ENCODE data around the gene KLK15.
"Not testable (repeated sequence)": the region's sequence is repeated elsewhere in the genome, so short reads cannot be mapped to it uniquely, and the experiment has no call there.

The KLK15 gene

GRCh38 chr19:50796128-50796633 lies 37.2 kb downstream of the KLK15 start:
- no peak for DNase-seq (ENCODE audit: low read depth in 2 of 2)

- DNase-seq (ENCODE audit: low read depth in 2 of 2) = no peak
These were observed 37.7 kb downstream of the KLK15 start for GRCh38 chr19:50795664-50796073.

- DNase-seq (ENCODE audit: low read depth in 2 of 2) = no peak
These were observed 38.3 kb downstream of the KLK15 start for GRCh38 chr19:50794876-50795663.

DNA sequence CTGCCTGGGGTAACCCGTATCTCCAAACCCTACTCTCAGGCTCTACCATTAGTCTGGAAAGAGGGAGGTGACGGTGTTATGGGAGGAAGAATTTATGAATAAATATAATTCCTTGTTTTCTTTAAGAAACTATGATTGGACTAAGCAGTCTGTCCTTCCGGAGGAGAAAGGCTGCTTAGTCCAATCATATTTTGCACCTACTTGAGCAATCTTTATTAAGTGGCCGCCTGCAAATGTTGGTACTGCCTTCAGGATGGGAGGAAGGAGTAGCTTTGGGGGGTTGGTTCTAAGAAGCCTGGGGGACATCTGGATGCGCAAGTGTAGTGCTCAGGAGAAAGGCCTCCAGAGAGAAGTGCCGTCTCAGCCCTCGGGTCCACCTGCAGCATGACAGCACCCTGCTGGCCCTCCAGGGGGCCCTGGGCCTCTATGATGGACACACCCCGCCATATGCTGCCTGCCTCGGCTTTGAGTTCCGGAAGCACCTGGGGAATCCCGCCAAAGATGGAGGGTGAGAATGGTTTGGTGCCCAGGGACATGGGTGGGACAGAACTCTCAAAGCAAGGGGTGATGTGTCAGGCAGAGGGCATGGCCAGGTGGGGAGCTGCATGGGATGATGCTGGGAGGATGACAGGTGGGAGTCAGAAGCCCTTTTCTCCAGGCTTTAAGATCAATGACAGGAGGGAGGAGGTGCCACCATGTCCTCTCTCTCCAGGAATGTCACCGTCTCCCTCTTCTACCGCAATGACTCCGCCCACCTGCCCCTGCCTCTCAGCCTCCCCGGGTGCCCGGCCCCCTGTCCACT lies 39.1 kb downstream of the KLK15 start:
- no peak for DNase-seq (ENCODE audit: low read depth in 2 of 2)

DNA sequence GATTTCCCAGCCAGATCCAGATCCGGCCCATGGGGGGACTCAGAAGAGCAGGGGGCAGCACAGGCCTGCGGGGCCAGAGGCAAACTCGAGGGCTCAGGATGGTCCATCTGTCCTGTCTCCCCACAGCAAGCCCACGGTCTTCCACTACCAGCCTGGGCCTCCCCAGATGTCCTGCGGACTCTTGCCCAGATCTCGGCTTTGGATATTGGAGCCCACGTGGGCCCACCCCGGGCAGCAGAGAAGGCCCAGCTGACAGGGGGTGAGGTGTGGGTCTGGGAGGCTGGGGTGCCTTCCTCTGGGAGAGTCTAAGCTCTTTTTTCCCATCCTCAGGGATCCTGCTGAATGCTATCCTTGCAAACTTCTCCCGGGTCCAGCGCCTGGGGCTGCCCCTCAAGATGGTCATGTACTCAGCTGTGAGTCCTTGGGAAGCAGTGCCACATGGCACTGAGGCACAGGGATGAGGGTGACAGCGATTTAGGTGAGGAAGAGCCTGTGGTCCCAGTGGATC lies 39.8 kb downstream of the KLK15 start:
- no peak for DNase-seq (ENCODE audit: low read depth in 2 of 2)

GRCh38 chr19:50792272-50793250 lies 40.8 kb downstream of the KLK15 start:
- no peak for DNase-seq (ENCODE audit: low read depth in 2 of 2)

DNA sequence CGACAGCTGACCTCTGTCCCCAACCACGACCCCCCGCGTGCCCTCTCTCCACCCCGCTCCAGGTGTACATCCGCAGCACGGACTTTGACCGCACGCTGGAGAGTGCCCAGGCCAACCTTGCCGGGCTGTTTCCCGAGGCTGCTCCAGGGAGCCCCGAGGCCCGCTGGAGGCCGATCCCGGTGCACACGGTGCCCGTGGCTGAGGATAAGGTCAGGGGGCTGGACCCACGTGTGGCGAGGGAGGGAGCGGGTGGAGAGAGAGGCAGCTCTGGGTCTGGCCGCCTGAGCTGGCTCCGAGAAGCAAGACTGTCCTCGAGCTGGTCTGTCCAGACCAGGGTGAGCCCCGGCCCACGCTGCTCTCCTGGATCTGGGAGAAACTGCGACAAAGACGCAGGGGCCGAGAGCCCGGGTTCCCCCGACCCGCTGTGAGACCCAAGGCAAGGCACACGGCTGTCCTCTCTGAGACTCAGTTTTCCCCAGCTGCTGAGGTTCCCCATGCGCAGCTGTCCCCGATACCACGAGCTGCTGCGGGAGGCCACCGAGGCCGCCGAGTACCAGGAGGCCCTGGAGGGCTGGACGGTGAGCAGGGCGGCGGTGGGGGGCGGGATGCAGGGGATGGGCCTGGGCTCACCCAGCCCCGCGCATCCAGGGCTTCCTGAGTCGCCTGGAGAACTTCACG lies 41.6 kb downstream of the KLK15 start:
- DNase-seq (ENCODE audit: low read depth in 2 of 2) = no peak

GRCh38 chr19:50790922-50791467 lies 42.4 kb downstream of the KLK15 start:
- no peak for DNase-seq (ENCODE audit: low read depth in 2 of 2)

- DNase-seq (ENCODE audit: low read depth in 2 of 2) = no peak
These were observed 43.0 kb downstream of the KLK15 start, which contains the start of gene ACP4 for GRCh38 chr19:50790396-50790795. Gene ACP4 (plus strand): TSS chr19:50790415. CDS start chr19:50790415, 0 bp downstream.

- no peak for DNase-seq (ENCODE audit: low read depth in 2 of 2)
These were observed 48.0 kb downstream of the KLK15 start for GRCh38 chr19:50785329-50785728.

- no peak for DNase-seq (ENCODE audit: low read depth in 2 of 2)
These were observed 48.7 kb downstream of the KLK15 start for GRCh38 chr19:50784710-50785109.

DNA sequence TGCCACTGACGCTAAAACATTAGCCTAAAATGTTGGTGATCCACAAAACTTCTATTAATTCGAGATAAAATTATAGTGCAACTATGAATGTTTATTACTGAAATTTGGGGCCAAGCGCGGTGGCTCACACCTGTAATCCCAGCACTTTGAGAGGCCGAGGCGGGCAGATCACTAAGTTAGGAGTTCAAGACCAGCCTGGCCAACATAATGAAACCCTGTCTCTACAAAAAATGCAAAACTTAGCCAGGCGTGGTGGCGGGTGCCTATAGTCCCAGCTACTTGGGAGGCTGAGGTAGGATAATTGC lies 49.6 kb downstream of the KLK15 start:
- DNase-seq (ENCODE audit: low read depth in 2 of 2) = not testable (repeated sequence)

GRCh38 chr19:50780753-50781435 lies 52.5 kb downstream of the KLK15 start:
- DNase-seq (ENCODE audit: low read depth in 2 of 2) = no peak

GRCh38 chr19:50779504-50780457 lies 53.6 kb downstream of the KLK15 start:
- DNase-seq (ENCODE audit: low read depth in 2 of 2) = no peak

DNA sequence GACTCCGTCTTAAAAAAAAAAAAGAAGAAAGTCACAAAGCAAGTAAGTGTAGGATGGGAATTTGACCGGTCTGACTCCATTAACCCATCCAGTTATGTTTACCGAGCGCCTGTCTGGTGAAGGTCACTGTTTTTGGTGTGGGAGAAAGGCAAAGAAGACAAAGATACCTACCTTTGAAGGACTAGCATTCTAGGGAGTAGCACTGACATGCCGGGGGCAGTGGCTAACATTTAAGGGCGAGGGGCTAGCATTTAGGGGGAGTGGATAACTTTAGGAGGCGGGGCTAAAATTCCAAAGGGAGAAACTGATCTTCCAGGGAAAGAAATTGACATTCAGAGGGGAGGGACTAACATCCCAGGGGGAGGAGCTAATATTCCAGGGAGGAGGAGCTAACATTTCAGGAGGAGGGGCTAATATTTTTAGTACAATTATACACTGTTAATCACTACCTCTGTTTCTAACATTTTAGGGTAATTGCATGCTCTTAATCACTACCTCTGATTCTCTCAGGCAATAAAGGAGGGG lies 54.4 kb downstream of the KLK15 start:
- no peak for DNase-seq (ENCODE audit: low read depth in 2 of 2)

GRCh38 chr19:50777830-50778303 lies 55.5 kb downstream of the KLK15 start:
- no peak for DNase-seq (ENCODE audit: low read depth in 2 of 2)

GRCh38 chr19:50777261-50777660 lies 56.1 kb downstream of the KLK15 start:
- DNase-seq (ENCODE audit: low read depth in 2 of 2) = no peak

GRCh38 chr19:50776131-50776530 lies 57.2 kb downstream of the KLK15 start:
- DNase-seq (ENCODE audit: low read depth in 2 of 2) = no peak
